GM21381 (cell line): Measurements from ENCODE around the gene EHMT1.

Experiments used
- ATAC-seq: cut with Tn5 transposase; IDR thresholded peaks from one replicate; pipeline ENCODE4 v1.9.1; 2021; ENCODE audit warnings: mild to moderate bottlenecking, moderate library complexity; ENCODE audit not compliant: unreplicated experiment

EHMT1 gene

DNA sequence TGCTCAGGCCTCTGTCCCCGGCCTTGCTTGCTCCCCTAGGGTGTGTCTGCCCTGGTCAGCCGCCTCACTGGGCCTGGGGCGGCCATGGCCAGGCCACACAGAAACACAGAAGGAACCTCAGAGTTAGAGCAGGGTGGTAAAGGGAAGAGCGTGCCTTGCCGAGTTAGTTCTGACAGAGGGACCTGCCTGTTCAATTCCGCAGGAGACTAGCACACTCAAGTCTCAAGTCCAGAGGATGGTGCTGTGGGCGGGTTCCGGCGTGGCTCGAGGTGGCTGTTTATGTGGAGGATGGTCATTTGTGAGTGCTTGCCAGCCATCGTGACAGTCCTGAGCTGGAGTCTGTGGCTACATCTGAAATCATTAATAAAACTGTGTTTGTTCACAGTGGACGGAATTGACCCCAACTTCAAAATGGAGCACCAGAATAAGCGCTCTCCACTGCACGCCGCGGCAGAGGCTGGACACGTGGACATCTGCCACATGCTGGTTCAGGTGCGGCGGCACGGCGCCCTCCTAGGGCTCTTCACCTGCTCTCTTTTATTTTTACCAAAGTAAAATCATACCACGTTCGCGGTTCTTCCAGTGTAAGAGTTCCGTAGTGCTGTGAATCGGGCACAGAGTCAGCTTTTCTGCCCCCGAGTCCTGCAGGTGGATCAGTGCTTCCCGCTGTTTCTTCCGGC is 163.2 kb downstream of the EHMT1 start:
- ATAC-seq = no peak

DNA sequence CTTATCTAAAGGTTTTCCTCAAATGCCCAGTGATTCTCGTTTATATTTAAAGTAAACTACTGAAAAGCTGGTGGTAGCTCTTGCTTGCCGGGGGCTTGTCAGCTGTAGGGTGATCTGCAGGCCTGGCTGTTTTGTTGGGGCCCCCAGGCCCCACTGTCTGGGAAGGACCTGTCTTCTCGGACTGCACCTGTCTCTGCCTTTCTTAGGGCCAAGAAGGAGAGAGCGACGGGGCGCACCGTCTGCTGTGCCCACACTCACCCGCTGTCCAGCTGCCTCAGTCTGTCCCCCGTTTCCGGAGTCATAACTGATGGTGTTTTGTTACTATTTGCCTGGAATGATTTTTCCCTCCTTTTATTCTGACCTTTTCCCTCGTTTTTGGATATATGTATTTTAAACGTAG is 164.7 kb downstream of the EHMT1 start:
- no peak for ATAC-seq

DNA sequence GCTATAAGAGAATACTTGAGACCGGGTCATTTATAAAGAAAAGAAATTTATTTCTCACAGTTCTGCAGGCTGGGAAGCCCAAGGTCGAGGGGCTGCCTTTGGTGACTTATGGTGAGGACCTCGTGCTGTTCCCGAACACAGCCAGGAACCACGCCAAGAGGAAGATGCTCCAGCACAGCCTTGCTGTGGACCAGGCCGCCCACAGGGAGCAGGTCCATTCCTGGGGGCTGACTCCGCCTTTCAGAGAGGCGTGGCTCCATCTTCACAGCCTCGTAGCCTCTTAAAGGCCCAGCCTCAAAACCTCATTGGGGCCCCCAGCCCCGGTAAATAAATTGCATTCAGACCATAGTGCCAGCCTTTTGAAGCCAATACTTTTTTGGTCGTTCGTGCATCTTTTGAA is 165.2 kb downstream of the EHMT1 start:
- no peak for ATAC-seq

GRCh38 chr9:137784641-137785513 is 166.1 kb downstream of the EHMT1 start:
- ATAC-seq = no peak

- ATAC-seq = no peak
Observed at GRCh38 chr9:137785704-137786161, 166.9 kb downstream of the EHMT1 start.

DNA sequence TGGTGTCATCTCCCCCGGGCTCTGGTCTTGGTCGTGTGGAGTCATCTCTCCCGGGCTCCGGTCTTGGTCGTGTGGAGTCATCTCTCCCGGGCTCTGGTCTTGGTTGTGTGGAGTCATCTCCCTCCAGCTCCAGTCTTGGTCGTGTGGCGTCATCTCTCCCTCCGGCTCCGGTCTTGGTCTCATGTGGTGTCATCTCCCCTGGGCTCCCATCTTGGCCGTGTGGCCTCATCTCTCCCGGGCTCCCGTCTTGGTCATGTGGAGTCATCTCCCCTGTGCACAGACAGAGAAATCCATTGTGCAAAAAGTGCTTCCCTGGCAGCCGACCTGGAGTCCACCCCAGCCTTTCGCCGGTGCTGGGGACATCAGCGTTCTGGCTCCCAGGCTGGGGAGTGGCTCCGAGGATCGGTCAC is 167.7 kb downstream of the EHMT1 start:
- ATAC-seq = no peak

DNA sequence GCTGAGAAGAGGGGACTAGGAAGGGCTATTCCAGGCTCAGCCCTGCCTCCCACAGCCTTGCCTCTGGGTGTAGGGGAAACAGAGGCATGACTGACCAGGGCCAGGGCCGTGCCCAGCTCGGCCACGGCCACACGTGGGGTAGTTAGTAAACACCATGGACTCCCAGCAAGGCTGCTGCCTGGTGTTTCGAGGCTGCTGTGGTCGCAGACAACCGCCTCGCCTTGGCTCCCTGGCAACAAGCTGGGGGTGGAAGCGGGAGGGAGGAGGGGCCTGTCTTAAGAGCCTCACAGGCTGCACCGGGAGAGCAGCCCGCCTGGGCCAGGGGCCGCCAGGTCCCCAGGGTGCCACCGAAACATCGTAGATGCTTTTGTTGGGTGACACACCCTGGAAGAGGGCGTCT is 168.6 kb downstream of the EHMT1 start:
- ATAC-seq = no peak

GRCh38 chr9:137787786-137788505 is 169.1 kb downstream of the EHMT1 start:
- ATAC-seq = no peak

- no peak for ATAC-seq
Observed at GRCh38 chr9:137788561-137789294, 169.9 kb downstream of the EHMT1 start.

GRCh38 chr9:137789295-137789895 is 170.6 kb downstream of the EHMT1 start:
- ATAC-seq = no peak

DNA sequence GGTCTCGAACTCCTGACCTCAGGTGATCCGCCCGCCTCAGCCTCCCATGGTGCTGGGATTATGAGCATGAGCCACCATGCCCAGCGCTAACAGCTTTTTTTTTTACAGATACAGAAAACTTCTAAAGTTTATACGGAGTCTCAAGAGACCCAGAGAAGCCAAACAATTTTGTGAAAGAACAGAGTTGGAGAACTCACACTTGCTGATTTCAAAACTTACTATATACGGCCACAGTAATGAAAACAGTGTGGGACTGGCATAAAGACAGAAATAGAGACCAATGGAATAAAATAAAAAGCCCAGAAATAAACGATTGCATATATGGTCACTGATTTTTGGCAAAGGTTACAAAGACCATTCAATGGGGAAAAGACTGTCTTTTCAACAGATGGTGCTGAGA is 173.1 kb downstream of the EHMT1 start:
- no peak for ATAC-seq

GRCh38 chr9:137793196-137793841 is 174.5 kb downstream of the EHMT1 start:
- no peak for ATAC-seq

DNA sequence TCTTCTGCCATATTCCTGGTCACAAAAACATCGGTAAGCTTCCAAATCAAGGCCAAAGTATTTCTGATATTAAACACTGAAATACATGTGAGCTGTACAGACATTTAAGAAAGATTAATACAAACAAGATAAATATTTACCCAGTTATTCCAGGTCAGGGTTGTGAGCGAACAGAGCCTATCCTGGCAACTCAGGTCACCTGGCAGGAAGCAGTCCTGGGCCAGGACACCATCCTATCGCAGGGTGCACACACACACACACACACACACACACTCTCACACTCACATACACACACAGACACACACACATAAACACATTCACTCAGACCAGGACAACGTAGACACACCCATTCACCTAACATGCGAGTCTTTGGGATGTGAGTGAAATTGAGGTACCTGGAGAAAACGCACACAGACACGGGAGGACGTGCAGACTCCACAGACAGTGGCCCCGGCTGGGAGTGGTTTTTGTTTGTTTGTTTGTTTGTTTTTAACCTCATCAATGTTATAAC is 176.4 kb downstream of the EHMT1 start:
- no peak for ATAC-seq

GRCh38 chr9:137797206-137798120 is 178.7 kb downstream of the EHMT1 start:
- no peak for ATAC-seq

- ATAC-seq = no peak
Observed at GRCh38 chr9:137798142-137798541, 179.3 kb downstream of the EHMT1 start.

- ATAC-seq = no peak
Observed at GRCh38 chr9:137798901-137799629, 180.3 kb downstream of the EHMT1 start.

DNA sequence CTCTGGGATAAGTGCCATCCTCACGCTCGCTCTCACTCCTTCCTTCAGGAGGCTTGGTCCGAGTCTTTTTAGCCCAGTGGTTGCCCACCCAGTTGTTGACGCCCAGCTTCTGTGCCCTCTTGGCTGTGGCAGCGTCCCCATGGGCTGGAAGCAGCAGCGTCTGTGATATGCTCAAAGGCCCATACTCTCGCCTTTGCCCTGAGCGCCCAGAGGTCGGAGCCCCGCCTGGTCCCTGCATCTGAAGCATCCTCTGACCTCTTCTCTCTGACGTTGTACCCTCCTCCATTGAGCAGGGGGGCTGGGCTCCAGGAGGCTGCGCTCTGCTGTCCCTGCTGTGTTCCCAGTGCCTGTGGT is 180.8 kb downstream of the EHMT1 start:
- ATAC-seq = no peak
